GM18526 (cell line): ENCODE results near the gene SIKE1.

ENCODE experiments used
- POLR2A ChIP-seq: IDR thresholded peaks from 3 replicates; pipeline ENCODE4 v1.6.1; 2011; ENCODE audit not compliant: insufficient read length; ENCODE audit errors: extremely low read depth

The SIKE1 gene

GRCh38 chr1:114756009-114756892 lies 24.2 kb downstream of the SIKE1 start:
- TF ChIP-seq POLR2A = no peak

DNA sequence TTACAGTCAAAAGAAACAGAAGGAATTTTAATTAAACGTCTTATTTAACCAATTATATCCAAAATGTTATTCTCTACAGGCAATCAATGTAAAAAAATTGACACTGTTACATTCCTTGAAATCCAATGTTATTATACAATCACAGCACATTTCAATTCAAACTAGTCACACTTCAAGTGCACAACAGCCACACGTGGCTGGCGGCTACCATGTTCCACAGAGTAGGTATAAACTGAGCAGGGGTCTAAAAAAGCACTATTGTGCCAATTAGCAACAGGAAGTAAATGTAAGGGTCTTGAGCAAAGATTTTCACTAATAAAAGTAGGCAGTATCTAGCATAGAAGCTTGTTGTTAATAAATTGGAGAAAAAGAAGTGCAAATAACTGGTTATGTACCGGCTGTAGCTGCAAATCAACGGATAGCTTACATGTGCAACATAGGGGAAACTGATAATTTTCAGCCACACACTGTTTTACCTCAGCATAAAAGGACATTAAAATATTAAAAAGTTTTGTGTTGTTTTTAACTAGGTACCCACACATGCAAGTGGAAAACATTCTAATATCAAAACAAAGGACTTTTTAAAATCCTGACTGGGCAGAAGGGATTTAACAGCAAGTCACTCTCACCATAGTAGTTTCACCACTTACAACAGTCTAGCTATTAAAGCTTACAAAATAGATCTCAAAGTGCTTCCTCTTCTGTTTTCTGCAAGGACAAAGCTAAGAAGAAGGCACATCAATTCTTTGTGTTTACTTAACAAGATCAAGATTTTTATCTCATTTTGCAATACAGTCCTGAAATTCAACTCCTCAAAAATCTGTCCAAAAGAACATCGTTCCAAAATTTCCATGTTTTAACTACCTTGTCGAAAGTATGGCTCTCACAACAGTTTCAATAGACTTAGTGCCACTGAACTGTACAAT lies 25.2 kb downstream of the SIKE1 start:
- TF ChIP-seq POLR2A = no peak

GRCh38 chr1:114753143-114753542 lies 27.3 kb downstream of the SIKE1 start:
- TF ChIP-seq POLR2A = no peak

DNA sequence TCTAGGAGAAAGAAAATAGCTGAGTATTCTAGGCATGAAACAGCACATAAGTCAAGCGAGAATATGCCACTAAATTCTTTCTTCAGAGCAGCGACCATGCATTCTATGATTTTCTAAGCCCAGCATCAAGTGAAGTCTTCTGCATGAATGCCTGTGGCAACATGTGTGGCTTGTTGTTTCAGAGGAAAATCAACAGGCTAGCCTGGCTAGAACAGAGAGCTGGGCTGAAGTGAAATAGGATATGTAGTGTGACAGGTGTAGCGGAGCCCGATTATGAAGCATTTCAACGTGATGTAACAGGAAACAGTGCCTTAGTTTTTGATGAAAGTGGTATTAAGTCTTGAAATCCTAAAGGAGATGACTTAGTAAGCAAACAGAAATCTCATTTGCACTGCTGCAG lies 29.7 kb downstream of the SIKE1 start:
- TF ChIP-seq POLR2A = no peak

DNA sequence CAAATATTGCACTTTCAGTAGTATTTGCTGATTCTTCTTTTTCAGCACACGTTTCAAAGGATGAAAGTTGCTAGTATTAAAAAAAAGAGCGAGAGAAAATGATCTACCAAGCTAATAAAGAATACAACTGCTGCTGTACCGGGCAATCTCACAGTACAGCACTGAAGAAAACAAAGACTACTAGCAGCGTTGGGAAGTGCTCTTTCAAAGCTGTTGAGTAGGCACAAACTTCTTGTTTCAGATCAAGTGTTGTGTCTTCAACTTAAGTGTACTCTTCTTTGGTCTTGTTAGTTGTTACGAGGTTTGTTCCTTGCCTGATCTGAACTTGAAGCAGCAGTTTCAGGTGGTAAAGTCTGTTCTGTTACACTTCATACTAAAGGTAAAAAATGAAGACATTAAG lies 30.6 kb downstream of the SIKE1 start:
- TF ChIP-seq POLR2A = no peak

GRCh38 chr1:114746450-114747121 lies 33.9 kb downstream of the SIKE1 start:
- TF ChIP-seq POLR2A = no peak

- TF ChIP-seq POLR2A = no peak
Measured at GRCh38 chr1:114745291-114745690, 35.2 kb downstream of the SIKE1 start.

GRCh38 chr1:114741963-114742746 lies 38.3 kb downstream of the SIKE1 start:
- no peak for TF ChIP-seq POLR2A

DNA sequence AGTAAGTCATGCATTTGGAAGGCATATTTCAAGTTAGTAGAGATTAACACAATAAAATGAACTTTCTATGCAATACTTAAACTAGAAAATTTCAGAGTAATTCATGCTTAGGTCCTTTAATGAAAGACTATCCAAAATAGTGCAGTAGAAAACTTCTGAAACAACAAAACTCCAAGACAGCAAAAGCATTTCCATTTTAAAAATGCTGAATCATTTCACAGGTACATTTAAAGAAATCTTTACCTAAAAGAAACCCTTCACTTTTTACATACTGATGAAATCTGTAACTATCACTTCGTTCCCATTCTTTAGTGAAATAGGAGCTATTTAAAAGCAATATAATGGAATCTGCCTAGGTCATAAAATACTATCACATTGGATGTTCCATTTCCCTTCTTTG lies 40.2 kb downstream of the SIKE1 start:
- TF ChIP-seq POLR2A = no peak

GRCh38 chr1:114737314-114737849 lies 43.1 kb downstream of the SIKE1 start:
- TF ChIP-seq POLR2A = no peak

DNA sequence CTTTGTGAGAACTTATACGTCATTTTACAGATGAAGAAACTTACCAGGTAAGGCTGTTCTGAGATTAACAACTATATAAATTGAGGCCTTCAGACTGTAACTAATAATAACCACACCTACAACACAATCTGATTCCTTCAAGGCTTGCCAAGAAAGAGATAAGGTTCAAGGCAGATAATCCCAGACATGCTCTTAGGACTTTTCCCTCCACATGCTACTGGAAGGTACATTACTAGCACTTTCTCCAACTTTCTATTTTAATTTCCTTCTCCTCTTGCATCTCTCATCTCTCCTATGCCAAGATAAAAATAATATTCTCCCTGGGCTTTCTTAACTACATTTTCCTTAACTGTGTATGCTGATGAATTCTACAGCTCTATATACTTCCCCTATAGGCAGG lies 45.0 kb downstream of the SIKE1 start:
- no peak for TF ChIP-seq POLR2A

GRCh38 chr1:114729782-114730181 lies 50.7 kb downstream of the SIKE1 start:
- TF ChIP-seq POLR2A = no peak

GRCh38 chr1:114728553-114728952 lies 51.9 kb downstream of the SIKE1 start:
- no peak for TF ChIP-seq POLR2A

GRCh38 chr1:114725230-114725629 lies 55.3 kb downstream of the SIKE1 start:
- TF ChIP-seq POLR2A = no peak
